MM.1S (cell line): ENCODE data around the gene GLE1.

Experiments used
- DNase-seq: peaks from one replicate; pipeline ENCODE4 v3.0.0-alpha.2; 2015
- H2AFZ ChIP-seq: fragments of 300-600 bp; sonication (generic); 2 replicates; pipeline ENCODE4 v1.6.0; 2016; ENCODE audit warnings: antibody characterized with exemption, low read length
- H3F3A ChIP-seq: fragments of 300-600 bp; sonication (generic); 2 replicates; pipeline ENCODE4 v1.6.1; 2016; ENCODE audit warnings: mild to moderate bottlenecking, antibody characterized with exemption, low read length, moderate library complexity, mixed read lengths; ENCODE audit not compliant: insufficient read depth
- H3K27ac ChIP-seq: fragments of 300-600 bp; sonication (generic); 2 replicates; pipeline ENCODE4 v1.5.1; 2016; ENCODE audit warnings: mild to moderate bottlenecking, low read length
- H3K27me3 ChIP-seq: fragments of 300-600 bp; sonication (generic); replicated peaks from 2 replicates; pipeline ENCODE4 v1.6.0; 2016; ENCODE audit warnings: low read length; ENCODE audit not compliant: insufficient read depth
- H3K36me3 ChIP-seq: fragments of 300-600 bp; sonication (generic); replicated peaks from 2 replicates; pipeline ENCODE4 v1.6.1; 2016; ENCODE audit warnings: mild to moderate bottlenecking, low read length, mixed read lengths; ENCODE audit not compliant: insufficient read depth
- H3K4me1 ChIP-seq: fragments of 300-600 bp; sonication (generic); 2 replicates; pipeline ENCODE4 v1.6.1; 2016; ENCODE audit warnings: low read length, mixed read lengths
- H3K4me2 ChIP-seq: fragments of 300-600 bp; sonication (generic); 2 replicates; pipeline ENCODE4 v1.6.0; 2016; ENCODE audit warnings: low read depth, low read length
- H3K4me3 ChIP-seq: fragments of 300-600 bp; sonication (generic); 2 replicates; pipeline ENCODE4 v1.5.1; 2016; ENCODE audit warnings: low read length, mixed read lengths
- H3K79me2 ChIP-seq: fragments of 300-600 bp; sonication (generic); 2 replicates; pipeline ENCODE4 v1.6.1; 2016; ENCODE audit warnings: mixed run types, low read length, mixed read lengths
- H3K9ac ChIP-seq: fragments of 300-600 bp; sonication (generic); 2 replicates; pipeline ENCODE4 v1.6.1; 2016; ENCODE audit warnings: low read length, mixed read lengths
- H3K9me2 ChIP-seq: fragments of 300-600 bp; sonication (generic); replicated peaks from 2 replicates; pipeline ENCODE4 v1.6.1; 2016; ENCODE audit warnings: mild to moderate bottlenecking, low read length, mixed read lengths; ENCODE audit not compliant: insufficient read depth
- H3K9me3 ChIP-seq: fragments of 300-600 bp; sonication (generic); replicated peaks from 2 replicates; pipeline ENCODE4 v1.6.1; 2016; ENCODE audit warnings: mild to moderate bottlenecking, low read length, mixed read lengths; ENCODE audit not compliant: insufficient read depth
- H4K20me1 ChIP-seq: fragments of 300-600 bp; sonication (generic); 2 replicates; pipeline ENCODE4 v1.6.1; 2016; ENCODE audit warnings: mild to moderate bottlenecking, low read length, moderate library complexity, mixed read lengths; ENCODE audit not compliant: insufficient read depth
- CTCF ChIP-seq: fragments of 300-600 bp; sonication (generic); IDR thresholded peaks from 2 replicates; pipeline ENCODE4 v1.5.1; 2016; ENCODE audit warnings: antibody characterized with exemption, low read length, mixed read lengths
- EZH2 ChIP-seq: fragments of 300-600 bp; sonication (generic); optimal IDR thresholded peaks from 2 replicates; pipeline ENCODE3; 2017; ENCODE audit warnings: low read depth, mild to moderate bottlenecking, antibody characterized with exemption, low read length, mixed read lengths
- EZH2phosphoT487 ChIP-seq: fragments of 300-600 bp; sonication (generic); IDR thresholded peaks from 2 replicates; pipeline ENCODE4 v1.6.1; 2018; ENCODE audit warnings: antibody characterized with exemption, low read length

Gene GLE1

DNA sequence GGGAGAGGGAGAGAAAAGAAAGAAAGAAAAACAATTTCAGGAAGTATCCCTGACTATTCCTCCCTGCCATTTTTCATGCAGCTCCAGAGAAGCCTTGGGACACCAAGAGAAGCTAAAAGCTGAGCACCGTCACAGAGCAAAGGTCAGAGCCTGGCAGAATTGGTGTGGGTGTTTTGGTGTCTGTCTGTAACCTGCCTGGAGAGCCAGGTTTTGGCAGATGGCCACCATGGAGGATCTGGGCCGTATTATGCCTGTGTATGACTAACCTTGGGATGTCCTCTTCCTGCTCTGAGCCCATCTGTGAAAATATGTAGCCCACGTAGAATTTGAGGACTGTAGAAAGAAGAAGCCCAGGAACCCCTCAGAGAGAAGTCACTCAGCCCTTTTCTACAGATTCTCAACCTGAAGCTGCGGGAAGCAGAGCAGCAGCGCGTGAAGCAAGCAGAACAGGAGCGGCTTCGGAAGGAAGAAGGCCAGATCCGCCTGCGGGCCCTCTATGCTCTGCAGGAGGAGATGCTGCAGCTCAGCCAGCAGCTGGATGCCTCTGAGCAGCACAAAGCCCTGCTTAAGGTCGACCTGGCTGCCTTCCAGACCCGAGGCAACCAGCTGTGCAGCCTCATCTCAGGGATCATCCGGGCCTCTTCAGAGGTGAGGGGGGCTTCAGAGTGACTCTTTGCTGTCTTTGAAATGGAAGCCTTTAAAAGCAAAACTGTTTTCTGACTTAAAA is 18.8 kb downstream of the GLE1 start:
- H3K36me3 ChIP-seq = no peaks in the 10 kb centered on the region; the same call in 1 of the 2 replicates
- H4K20me1 ChIP-seq = no peaks in the 10 kb centered on the region
- H3K9me3 ChIP-seq = no peaks in the 10 kb centered on the region
- H2AFZ ChIP-seq = no peak overlapping the region
- no peak for DNase-seq
- H3K4me3 ChIP-seq = no peak overlapping the region
- no peak overlapping the region for H3K27ac ChIP-seq
- no peak overlapping the region for H3K4me2 ChIP-seq
- H3K9me2 ChIP-seq = no peaks in the 10 kb centered on the region
- no peaks in the 10 kb centered on the region for H3K4me1 ChIP-seq
- no peak overlapping the region for H3K9ac ChIP-seq
- TF ChIP-seq EZH2phosphoT487 (no peak), CTCF (no peak), EZH2 (no peak)
- no peaks in the 10 kb centered on the region for H3F3A ChIP-seq
- no peaks in the 10 kb centered on the region for H3K27me3 ChIP-seq
- H3K79me2 ChIP-seq = peaks cover 6% of the 10 kb centered on the region; the same call in 1 of the 2 replicates

GRCh38 chr9:128526720-128527119 is 22.2 kb downstream of the GLE1 start:
- H3K4me1 ChIP-seq = no peaks in the 10 kb centered on the region
- TF ChIP-seq EZH2 = no peak
- no peak for TF ChIP-seq CTCF
- no peak for TF ChIP-seq EZH2phosphoT487
- no peaks in the 10 kb centered on the region; the same call in 1 of the 2 replicates for H3K36me3 ChIP-seq
- no peak overlapping the region for H3K4me3 ChIP-seq
- H3K27ac ChIP-seq = no peak overlapping the region
- no peaks in the 10 kb centered on the region for H3F3A ChIP-seq
- no peak overlapping the region for H3K9ac ChIP-seq
- H2AFZ ChIP-seq = no peak overlapping the region
- no peaks in the 10 kb centered on the region for H3K9me3 ChIP-seq
- no peaks in the 10 kb centered on the region for H3K79me2 ChIP-seq
- no peaks in the 10 kb centered on the region for H3K27me3 ChIP-seq
- no peaks in the 10 kb centered on the region for H3K9me2 ChIP-seq
- H3K4me2 ChIP-seq = no peak overlapping the region
- no peak for DNase-seq
- no peaks in the 10 kb centered on the region for H4K20me1 ChIP-seq

DNA sequence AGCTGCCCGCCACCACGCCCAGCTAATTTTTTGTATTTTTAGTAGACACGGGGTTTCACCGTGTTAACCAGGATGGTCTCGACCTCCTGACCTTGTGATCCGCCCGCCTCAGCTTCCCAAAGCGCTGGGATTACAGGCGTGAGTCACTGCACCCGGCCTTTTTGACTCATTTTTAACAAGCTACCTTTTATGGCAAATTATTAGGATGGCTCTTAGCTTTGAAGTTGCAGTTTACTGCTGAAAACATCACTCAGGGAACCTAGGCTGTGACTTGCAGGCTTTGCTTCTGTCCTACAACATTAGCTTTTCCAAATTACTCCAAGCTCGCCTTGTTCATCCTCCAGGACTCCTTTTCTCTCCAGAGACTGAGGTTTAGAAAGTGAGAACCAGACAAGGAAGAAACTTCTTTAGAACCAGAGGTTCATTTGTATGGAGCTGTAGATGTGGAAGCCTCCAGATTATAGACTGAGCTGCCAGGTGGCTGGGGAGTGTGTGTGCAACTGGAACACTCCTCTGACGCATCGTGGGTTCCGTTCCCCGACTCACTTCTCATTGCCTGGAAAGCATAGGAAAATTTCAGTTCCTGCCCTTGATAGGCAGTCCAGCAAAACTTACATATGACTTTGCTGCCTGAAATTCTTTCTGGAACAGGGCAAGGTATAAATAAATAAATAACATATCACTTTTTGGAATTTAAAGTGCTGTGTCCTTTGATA is 24.1 kb downstream of the GLE1 start:
- no peak overlapping the region for H3K9ac ChIP-seq
- no peaks in the 10 kb centered on the region for H3K9me3 ChIP-seq
- H4K20me1 ChIP-seq = no peaks in the 10 kb centered on the region
- H3K27me3 ChIP-seq = no peaks in the 10 kb centered on the region
- no peak overlapping the region for H2AFZ ChIP-seq
- H3K4me2 ChIP-seq = no peak overlapping the region
- no peak overlapping the region for H3K4me3 ChIP-seq
- H3F3A ChIP-seq = no peaks in the 10 kb centered on the region
- no peaks in the 10 kb centered on the region for H3K36me3 ChIP-seq
- no peak overlapping the region for H3K27ac ChIP-seq
- H3K4me1 ChIP-seq = no peaks in the 10 kb centered on the region
- no peak for TF ChIP-seq EZH2
- no peak for TF ChIP-seq CTCF
- TF ChIP-seq EZH2phosphoT487 = no peak
- H3K79me2 ChIP-seq = no peaks in the 10 kb centered on the region
- H3K9me2 ChIP-seq = no peaks in the 10 kb centered on the region
- DNase-seq = no peak
